ENCODE data around the gene NPC1L1. TPM values are rescaled to one million over a fixed set of nuclear protein-coding genes. Genes with fewer than 3 reads are reported as not detected.
"Not testable (repeated sequence)": the region's sequence is repeated elsewhere in the genome, so short reads cannot be mapped to it uniquely, and the experiment has no call there.

Gene NPC1L1
- polyA plus RNA-seq, 1 donor (not counting 4 experiments of a cell fraction or from before 2014, with no cell fraction given), result 0.01 TPM

- H3K9ac ChIP-seq (ENCODE audit: control insufficient read depth, extremely low read depth, insufficient read depth, low read length), result no peak overlapping the region
- no peak overlapping the region for H3K4me3 ChIP-seq (ENCODE audit: control insufficient read depth in 2 of 3, extremely low read depth in 1 of 3, insufficient read depth in 2 of 3, low read depth in 1 of 3, low read length in 3 of 3)
- peaks cover under 1% of the 10 kb centered on the region for H4K20me1 ChIP-seq (ENCODE audit: control insufficient read depth, extremely low read depth, insufficient read depth, low read length)
- no peak overlapping the region for H3K27ac ChIP-seq (ENCODE audit: control insufficient read depth, insufficient read depth, low read length)
- H2AFZ ChIP-seq (ENCODE audit: control insufficient read depth, low read length), result no peak overlapping the region
- no peak overlapping the region for H3K4me2 ChIP-seq (ENCODE audit: control insufficient read depth, extremely low read depth, insufficient read depth, low read depth, low read length)
- no peaks in the 10 kb centered on the region for H3K79me2 ChIP-seq (ENCODE audit: control insufficient read depth, insufficient read depth, low read length)
- H3K27me3 ChIP-seq (ENCODE audit: control insufficient read depth, extremely low read depth, insufficient read depth, low read length), result no peaks in the 10 kb centered on the region
- TF ChIP-seq EZH2 (IDR thresholded peaks at IDR 0.05; ENCODE audit: low read length) (no peak), CTCF (optimal IDR thresholded peaks at IDR 0.05 in 1 of 3, IDR thresholded peaks at IDR 0.05 in 1 of 3, conservative IDR thresholded peaks at IDR 0.05 in 1 of 3; ENCODE audit: extremely low read depth in 1 of 3, insufficient read depth in 2 of 3, low read length in 3 of 3) (no peak)
- no peaks in the 10 kb centered on the region for H3K9me3 ChIP-seq (ENCODE audit: control insufficient read depth, low read depth, low read length)
- H3K4me1 ChIP-seq (ENCODE audit: control insufficient read depth, extremely low read depth, insufficient read depth, low read length), result no peaks in the 10 kb centered on the region
- peaks cover 4 to 12% of the 10 kb centered on the region in 2 experiments for H3K36me3 ChIP-seq (ENCODE audit: control insufficient read depth in 2 of 2, extremely low read depth in 1 of 2, insufficient read depth in 2 of 2, low read length in 2 of 2)
- no peak for DNase-seq (ENCODE audit: low read depth, low spot score)
- H3K9me1 ChIP-seq (ENCODE audit: control insufficient read depth, extremely low read depth, insufficient read depth, low read length), result peaks cover 3% of the 10 kb centered on the region
- dilution Hi-C loops (cut with MboI; ENCODE audit: extremely low pct_ligation_motif_present, low sequenced_read_pairs), result no loop called here
- no peak for FAIRE-seq
Observed at GRCh38 chr7:44559485-44559884, 18.4 kb upstream of the NPC1L1 start.

GRCh38 chr7:44557485-44557884, 16.4 kb upstream of the NPC1L1 start:
- no peak for FAIRE-seq
- Histone ChIP-seq H3K4me2 (ENCODE audit: control insufficient read depth, extremely low read depth, insufficient read depth, low read depth, low read length) (no peak overlapping the region), H3K4me3 (ENCODE audit: control insufficient read depth in 2 of 3, extremely low read depth in 1 of 3, insufficient read depth in 2 of 3, low read depth in 1 of 3, low read length in 3 of 3) (no peak overlapping the region), H3K36me3 (ENCODE audit: control insufficient read depth in 2 of 2, extremely low read depth in 1 of 2, insufficient read depth in 2 of 2, low read length in 2 of 2) (no peaks in the 10 kb centered on the region), H4K20me1 (ENCODE audit: control insufficient read depth, extremely low read depth, insufficient read depth, low read length) (no peaks in the 10 kb centered on the region), H3K9me3 (ENCODE audit: control insufficient read depth, low read depth, low read length) (no peaks in the 10 kb centered on the region), H3K4me1 (ENCODE audit: control insufficient read depth, extremely low read depth, insufficient read depth, low read length) (no peaks in the 10 kb centered on the region), H3K27me3 (ENCODE audit: control insufficient read depth, extremely low read depth, insufficient read depth, low read length) (no peaks in the 10 kb centered on the region), H2AFZ (ENCODE audit: control insufficient read depth, low read length) (no peak overlapping the region), H3K27ac (ENCODE audit: control insufficient read depth, insufficient read depth, low read length) (no peak overlapping the region), H3K9ac (ENCODE audit: control insufficient read depth, extremely low read depth, insufficient read depth, low read length) (no peak overlapping the region), H3K9me1 (ENCODE audit: control insufficient read depth, extremely low read depth, insufficient read depth, low read length) (peaks cover 3% of the 10 kb centered on the region), H3K79me2 (ENCODE audit: control insufficient read depth, insufficient read depth, low read length) (no peaks in the 10 kb centered on the region)
- no peak for TF ChIP-seq EZH2 (IDR thresholded peaks at IDR 0.05; ENCODE audit: low read length)
- dilution Hi-C loops (cut with MboI; ENCODE audit: extremely low pct_ligation_motif_present, low sequenced_read_pairs), result no loop called here
- no peak for DNase-seq (ENCODE audit: low read depth, low spot score)

- Histone ChIP-seq H3K27ac (ENCODE audit: control insufficient read depth, insufficient read depth, low read length) (no peak overlapping the region), H3K4me2 (ENCODE audit: control insufficient read depth, extremely low read depth, insufficient read depth, low read depth, low read length) (no peak overlapping the region), H3K9me1 (ENCODE audit: control insufficient read depth, extremely low read depth, insufficient read depth, low read length) (no peaks in the 10 kb centered on the region), H2AFZ (ENCODE audit: control insufficient read depth, low read length) (no peak overlapping the region), H3K9ac (ENCODE audit: control insufficient read depth, extremely low read depth, insufficient read depth, low read length) (no peak overlapping the region), H3K27me3 (ENCODE audit: control insufficient read depth, extremely low read depth, insufficient read depth, low read length) (no peaks in the 10 kb centered on the region), H4K20me1 (ENCODE audit: control insufficient read depth, extremely low read depth, insufficient read depth, low read length) (no peaks in the 10 kb centered on the region), H3K4me3 (ENCODE audit: control insufficient read depth in 2 of 3, extremely low read depth in 1 of 3, insufficient read depth in 2 of 3, low read depth in 1 of 3, low read length in 3 of 3) (no peak overlapping the region), H3K4me1 (ENCODE audit: control insufficient read depth, extremely low read depth, insufficient read depth, low read length) (no peaks in the 10 kb centered on the region), H3K36me3 (ENCODE audit: control insufficient read depth in 2 of 2, extremely low read depth in 1 of 2, insufficient read depth in 2 of 2, low read length in 2 of 2) (no peaks in the 10 kb centered on the region), H3K79me2 (ENCODE audit: control insufficient read depth, insufficient read depth, low read length) (no peaks in the 10 kb centered on the region), H3K9me3 (ENCODE audit: control insufficient read depth, low read depth, low read length) (no peaks in the 10 kb centered on the region)
- no peak for TF ChIP-seq CTCF (optimal IDR thresholded peaks at IDR 0.05 in 1 of 3, IDR thresholded peaks at IDR 0.05 in 1 of 3, conservative IDR thresholded peaks at IDR 0.05 in 1 of 3; ENCODE audit: extremely low read depth in 1 of 3, insufficient read depth in 2 of 3, low read length in 3 of 3)
- no peak for TF ChIP-seq EZH2 (IDR thresholded peaks at IDR 0.05; ENCODE audit: low read length)
- dilution Hi-C loops (cut with MboI; ENCODE audit: extremely low pct_ligation_motif_present, low sequenced_read_pairs), result no loop called here
- DNase-seq (ENCODE audit: low read depth, low spot score), result no peak
- no peak for FAIRE-seq
Observed at GRCh38 chr7:44555350-44555749, 14.2 kb upstream of the NPC1L1 start.

GRCh38 chr7:44552473-44553005, 11.4 kb upstream of the NPC1L1 start:
- H3K9ac ChIP-seq (ENCODE audit: control insufficient read depth, extremely low read depth, insufficient read depth, low read length); H4K20me1 ChIP-seq (ENCODE audit: control insufficient read depth, extremely low read depth, insufficient read depth, low read length); H3K27me3 ChIP-seq (ENCODE audit: control insufficient read depth, extremely low read depth, insufficient read depth, low read length); dilution Hi-C loops (cut with MboI; ENCODE audit: extremely low pct_ligation_motif_present, low sequenced_read_pairs); H3K4me3 ChIP-seq (ENCODE audit: control insufficient read depth in 2 of 3, extremely low read depth in 1 of 3, insufficient read depth in 2 of 3, low read depth in 1 of 3, low read length in 3 of 3); H3K27ac ChIP-seq (ENCODE audit: control insufficient read depth, insufficient read depth, low read length); FAIRE-seq; H2AFZ ChIP-seq (ENCODE audit: control insufficient read depth, low read length); H3K36me3 ChIP-seq (ENCODE audit: control insufficient read depth in 2 of 2, extremely low read depth in 1 of 2, insufficient read depth in 2 of 2, low read length in 2 of 2); H3K4me2 ChIP-seq (ENCODE audit: control insufficient read depth, extremely low read depth, insufficient read depth, low read depth, low read length); DNase-seq (ENCODE audit: low read depth, low spot score); H3K9me1 ChIP-seq (ENCODE audit: control insufficient read depth, extremely low read depth, insufficient read depth, low read length); H3K4me1 ChIP-seq (ENCODE audit: control insufficient read depth, extremely low read depth, insufficient read depth, low read length); H3K79me2 ChIP-seq (ENCODE audit: control insufficient read depth, insufficient read depth, low read length); H3K9me3 ChIP-seq (ENCODE audit: control insufficient read depth, low read depth, low read length): not testable (repeated sequence)

Measured in keratinocyte (primary cell).